K562 (cell line): ENCODE measurements around the gene UBE2S. TPM values are rescaled to one million over a fixed set of nuclear protein-coding genes. Genes with fewer than 3 reads are reported as not detected.
A peak's percentile ranks its signal among the peaks of the same experiment; 100 is the strongest.

ENCODE experiments used
- C11orf30 ChIP-seq: fragments of 450-650 bp; IDR thresholded peaks from 2 replicates; pipeline ENCODE4 v1.6.1; 2016; ENCODE audit warnings: low read depth, mild to moderate bottlenecking
- CBX1 ChIP-seq: sonication (generic); IDR thresholded peaks from 2 replicates; pipeline ENCODE4 v1.6.1; 2016; ENCODE audit warnings: antibody characterized with exemption, low read depth, mild to moderate bottlenecking
- GTF2E2 ChIP-seq: fragments of 200-800 bp; sonication (Bioruptor generic); IDR thresholded peaks from 2 replicates; pipeline ENCODE4 v1.6.1; 2016; ENCODE audit warnings: missing genetic modification characterization, missing compliant biosample characterization
- HDAC2 ChIP-seq: fragments of 450-650 bp; IDR thresholded peaks from 2 replicates; pipeline ENCODE4 v1.6.1; 2016; ENCODE audit warnings: mild to moderate bottlenecking
- HLTF ChIP-seq: fragments of 450-650 bp; IDR thresholded peaks from 2 replicates; pipeline ENCODE4 v1.6.1; 2016
- JUN ChIP-seq, 2 experiments: sonication (generic) in 1 of 2; formaldehyde crosslinking in 1 of 2; IDR thresholded peaks; 2 replicates each; pipeline versions ENCODE4 v1.6.1 to v1.8.0; 2012 to 2022; ENCODE audit warnings: borderline replicate concordance in 2 of 2, mild to moderate bottlenecking in 2 of 2, improper control_type of control experiment in 1 of 2, low read depth in 1 of 2, low read length in 1 of 2, missing genetic modification reagents in 1 of 2
- KAT7 ChIP-seq: sonication (generic); formaldehyde crosslinking; IDR thresholded peaks from 2 replicates; pipeline ENCODE4 v1.8.0; 2022; ENCODE audit warnings: missing genetic modification reagents, mild to moderate bottlenecking, borderline replicate concordance
- KHSRP ChIP-seq: fragments of 450-650 bp; IDR thresholded peaks from 2 replicates; pipeline ENCODE4 v1.6.1; 2017
- LEF1 ChIP-seq: fragments of 450-650 bp; IDR thresholded peaks from 2 replicates; pipeline ENCODE4 v1.6.1; 2016; ENCODE audit warnings: mild to moderate bottlenecking
- MTA3 ChIP-seq: fragments of 450-650 bp; formaldehyde crosslinking; IDR thresholded peaks from 2 replicates; pipeline ENCODE4 v1.6.1; 2017; ENCODE audit warnings: mild to moderate bottlenecking, borderline replicate concordance
- MYNN ChIP-seq, 2 experiments: sonication (generic); formaldehyde crosslinking in 1 of 2; IDR thresholded peaks; 2 replicates each; pipeline versions ENCODE4 v1.5.0 to v1.6.1; 2016 to 2020; ENCODE audit warnings: antibody characterized with exemption in 1 of 2, missing genetic modification reagents in 1 of 2
- POLR2AphosphoS5 ChIP-seq: IDR thresholded peaks from 2 replicates; pipeline ENCODE4 v1.6.1; 2011; ENCODE audit warnings: mild to moderate bottlenecking, low read depth, low read length, moderate library complexity; ENCODE audit not compliant: control insufficient read depth, insufficient read depth
- RAD51 ChIP-seq: fragments of 450-650 bp; IDR thresholded peaks from 2 replicates; pipeline ENCODE4 v1.7.1; 2016; ENCODE audit warnings: low read depth, mild to moderate bottlenecking, borderline replicate concordance
- RBM22 ChIP-seq: fragments of 200-400 bp; formaldehyde crosslinking; IDR thresholded peaks from 2 replicates; pipeline ENCODE4 v1.6.1; 2018; ENCODE audit warnings: low read length, low read depth; ENCODE audit not compliant: poor library complexity, severe bottlenecking
- RBM25 ChIP-seq: fragments of 200-400 bp; formaldehyde crosslinking; IDR thresholded peaks from 2 replicates; pipeline ENCODE4 v1.6.1; 2018; ENCODE audit warnings: low read length, low read depth, moderate library complexity; ENCODE audit not compliant: severe bottlenecking
- SIRT6 ChIP-seq: IDR thresholded peaks from one replicate; pipeline ENCODE4 v1.6.1; 2012; ENCODE audit warnings: low read depth, mild to moderate bottlenecking, control low read depth, inconsistent platforms, low read length, moderate library complexity
- XRCC4 ChIP-seq: IDR thresholded peaks from one replicate; pipeline ENCODE4 v1.6.1; 2011; ENCODE audit not compliant: insufficient read depth, insufficient read length; ENCODE audit errors: extremely low read depth
- ZNF12 ChIP-seq: sonication (generic); formaldehyde crosslinking; IDR thresholded peaks from 2 replicates; pipeline ENCODE4 v1.4.0; 2020; ENCODE audit warnings: mild to moderate bottlenecking, missing genetic modification reagents
- ZNF121 ChIP-seq: sonication (generic); formaldehyde crosslinking; conservative IDR thresholded peaks from 2 replicates; pipeline ENCODE4 v1.8.0; 2022; ENCODE audit warnings: missing genetic modification reagents
- ZNF224 ChIP-seq: sonication (generic); formaldehyde crosslinking; IDR thresholded peaks from 2 replicates; pipeline ENCODE4 v1.8.0; 2022; ENCODE audit warnings: mild to moderate bottlenecking, missing genetic modification reagents
- ZNF311 ChIP-seq: fragments of 250-450 bp; sonication (Bioruptor Pico); IDR thresholded peaks from 2 replicates; pipeline ENCODE4 v1.4.0; 2020; ENCODE audit warnings: mild to moderate bottlenecking, moderate library complexity
- ZNF431 ChIP-seq: sonication (generic); formaldehyde crosslinking; IDR thresholded peaks from 2 replicates; pipeline ENCODE4 v1.8.0; 2022; ENCODE audit warnings: mild to moderate bottlenecking, missing genetic modification reagents
- ZNF644 ChIP-seq: fragments of 200-800 bp; sonication (Bioruptor generic); IDR thresholded peaks from 2 replicates; pipeline ENCODE4 v1.6.1; 2016; ENCODE audit warnings: low read depth, missing genetic modification characterization, missing compliant biosample characterization
- polyA plus RNA-seq, 8 experiments: library from polyadenylated mRNA; depleted of rRNA in 4 of 8; stranded (reverse) in 5 of 8; unstranded in 3 of 8; fragments of >200 nt; fragmentation: Nextera tagmentation in 2 of 8; fragmentation: Illumina TruSeq in 1 of 8; extraction: Ambion mirVana in 2 of 8; extraction: Trizol in 1 of 8; gene quantifications; 2 replicates each; pipeline versions ENCODE4 v1.2.1 to v1.2.3, GENCODE V29; 2011 to 2014; ENCODE audit warnings: inconsistent platforms in 1 of 8, missing spikeins in 1 of 8
- total RNA-seq, 7 experiments: library from RNA; depleted of rRNA in 6 of 7; stranded (reverse); fragments of >200 nt in 6 of 7; fragmentation: Illumina TruSeq in 2 of 7; extraction: Trizol in 2 of 7; gene quantifications; 2 replicates each; pipeline versions ENCODE4 v1.2.1 to v1.2.3, GENCODE V29; 2011 to 2021; ENCODE audit warnings: low replicate concordance in 1 of 7
- TF ChIP-seq, protein P1 (sequence below): fragments of 450-650 bp; formaldehyde crosslinking; IDR thresholded peaks from 2 replicates; pipeline ENCODE4 v1.4.0; 2020; ENCODE audit warnings: mild to moderate bottlenecking, moderate library complexity
- TF ChIP-seq, protein P2 (sequence below): fragments of 250-450 bp; sonication (Bioruptor Pico); IDR thresholded peaks from 2 replicates; pipeline ENCODE4 v1.8.0; 2021; ENCODE audit warnings: mild to moderate bottlenecking, moderate library complexity
- TF ChIP-seq, protein P3 (sequence below): sonication (generic); formaldehyde crosslinking; IDR thresholded peaks from 2 replicates; pipeline ENCODE4 v1.5.0; 2020; ENCODE audit warnings: missing genetic modification reagents
- TF ChIP-seq, protein P4 (sequence below): sonication (generic); formaldehyde crosslinking; IDR thresholded peaks from 2 replicates; pipeline ENCODE4 v1.9.0; 2022; ENCODE audit warnings: mild to moderate bottlenecking, missing genetic modification reagents

Gene UBE2S
- total and polyA plus RNA-seq, 9 of the 15 experiments (the other 6 are each of a cell fraction or from before 2014, with no cell fraction given) = 1.5 to 1,305 (median 157) TPM

DNA sequence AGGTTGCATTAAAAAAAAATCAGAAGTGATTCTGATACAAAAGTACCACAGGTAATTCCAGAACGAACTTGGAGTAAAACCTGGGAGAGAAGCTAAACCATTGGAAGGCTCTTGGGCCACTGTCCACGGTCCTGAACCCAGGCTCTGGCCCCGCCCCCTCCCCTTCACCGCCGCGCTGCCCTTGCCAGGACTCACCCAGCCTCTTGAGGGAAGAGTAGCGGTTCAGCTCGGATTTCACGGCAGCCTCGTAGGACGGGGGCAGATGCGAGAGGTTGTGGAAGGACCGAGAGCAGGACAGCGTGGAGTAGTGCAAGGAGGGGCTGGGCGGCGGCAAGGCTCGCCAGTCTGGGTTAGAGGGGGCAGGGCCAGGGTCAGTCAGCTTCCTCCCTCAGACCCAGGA lies 29.8 kb upstream of the UBE2S start (continued):
- TF ChIP-seq ZNF431 (0 out of 2 replicates have a peak, but pooled peaks have one; percentile 63), KAT7 (CRISPR knock-in tag) (no peak), JUN (IDR thresholded peaks at IDR 0.05; ENCODE audit: borderline replicate concordance, low read depth, low read length) (no peak), JUN (CRISPR knock-in tag; IDR thresholded peaks at IDR 0.05; ENCODE audit: borderline replicate concordance) (no peak), RAD51 (no peak), RBM22 (no peak), SIRT6 (no peak), GTF2E2 (tag) (no peak), ZNF644 (0 out of 2 replicates have a peak, but pooled peaks have one; percentile 44), MTA3 (no peak), XRCC4 (no peak), CBX1 (no peak), RBM25 (no peak), ZNF12 (CRISPR knock-in tag) (no peak), MYNN (IDR thresholded peaks at IDR 0.05) (no peak), MYNN (CRISPR knock-in tag; IDR thresholded peaks at IDR 0.05) (no peak), ZNF121 (CRISPR knock-in tag) (no peak), KHSRP (no peak), LEF1 (no peak), ZNF224 (CRISPR knock-in tag) (no peak), HLTF (no peak), ZNF311 (CRISPR knock-in tag) (0 out of 2 replicates have a peak, but pooled peaks have one; percentile 54), C11orf30 (no peak), HDAC2 (peak; percentile 72; the same call in 1 of the 2 replicates), POLR2AphosphoS5 (no peak)
- TF ChIP-seq, protein P1, sequence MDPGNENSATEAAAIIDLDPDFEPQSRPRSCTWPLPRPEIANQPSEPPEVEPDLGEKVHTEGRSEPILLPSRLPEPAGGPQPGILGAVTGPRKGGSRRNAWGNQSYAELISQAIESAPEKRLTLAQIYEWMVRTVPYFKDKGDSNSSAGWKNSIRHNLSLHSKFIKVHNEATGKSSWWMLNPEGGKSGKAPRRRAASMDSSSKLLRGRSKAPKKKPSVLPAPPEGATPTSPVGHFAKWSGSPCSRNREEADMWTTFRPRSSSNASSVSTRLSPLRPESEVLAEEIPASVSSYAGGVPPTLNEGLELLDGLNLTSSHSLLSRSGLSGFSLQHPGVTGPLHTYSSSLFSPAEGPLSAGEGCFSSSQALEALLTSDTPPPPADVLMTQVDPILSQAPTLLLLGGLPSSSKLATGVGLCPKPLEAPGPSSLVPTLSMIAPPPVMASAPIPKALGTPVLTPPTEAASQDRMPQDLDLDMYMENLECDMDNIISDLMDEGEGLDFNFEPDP (CRISPR knock-in tag) = no peak
- TF ChIP-seq, protein P2, sequence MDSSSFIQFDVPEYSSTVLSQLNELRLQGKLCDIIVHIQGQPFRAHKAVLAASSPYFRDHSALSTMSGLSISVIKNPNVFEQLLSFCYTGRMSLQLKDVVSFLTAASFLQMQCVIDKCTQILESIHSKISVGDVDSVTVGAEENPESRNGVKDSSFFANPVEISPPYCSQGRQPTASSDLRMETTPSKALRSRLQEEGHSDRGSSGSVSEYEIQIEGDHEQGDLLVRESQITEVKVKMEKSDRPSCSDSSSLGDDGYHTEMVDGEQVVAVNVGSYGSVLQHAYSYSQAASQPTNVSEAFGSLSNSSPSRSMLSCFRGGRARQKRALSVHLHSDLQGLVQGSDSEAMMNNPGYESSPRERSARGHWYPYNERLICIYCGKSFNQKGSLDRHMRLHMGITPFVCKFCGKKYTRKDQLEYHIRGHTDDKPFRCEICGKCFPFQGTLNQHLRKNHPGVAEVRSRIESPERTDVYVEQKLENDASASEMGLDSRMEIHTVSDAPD (CRISPR knock-in tag) = no peak
- TF ChIP-seq, protein P3, sequence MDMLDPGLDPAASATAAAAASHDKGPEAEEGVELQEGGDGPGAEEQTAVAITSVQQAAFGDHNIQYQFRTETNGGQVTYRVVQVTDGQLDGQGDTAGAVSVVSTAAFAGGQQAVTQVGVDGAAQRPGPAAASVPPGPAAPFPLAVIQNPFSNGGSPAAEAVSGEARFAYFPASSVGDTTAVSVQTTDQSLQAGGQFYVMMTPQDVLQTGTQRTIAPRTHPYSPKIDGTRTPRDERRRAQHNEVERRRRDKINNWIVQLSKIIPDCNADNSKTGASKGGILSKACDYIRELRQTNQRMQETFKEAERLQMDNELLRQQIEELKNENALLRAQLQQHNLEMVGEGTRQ = no peak
- TF ChIP-seq, protein P4, sequence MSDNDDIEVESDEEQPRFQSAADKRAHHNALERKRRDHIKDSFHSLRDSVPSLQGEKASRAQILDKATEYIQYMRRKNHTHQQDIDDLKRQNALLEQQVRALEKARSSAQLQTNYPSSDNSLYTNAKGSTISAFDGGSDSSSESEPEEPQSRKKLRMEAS (CRISPR knock-in tag) = peak; percentile 47; the same call in 1 of the 2 replicates
